Measurements from ENCODE around the gene TMEM219. TPM values are rescaled to one million over a fixed set of nuclear protein-coding genes. Genes with fewer than 3 reads are reported as not detected.

Gene TMEM219
- total and polyA plus RNA-seq, 9 of the 15 experiments (the other 6 are each of a cell fraction or from before 2014, with no cell fraction given): 35.3 to 62.8 (median 55.5) TPM

- ChIA-PET CTCF (ENCODE audit: low intra/inter-chr PET ratio) (interaction anchor here (1.1 kb wide), 1 partner anchor 141 kb away, joined by 5 read pairs; the partner anchor contains the start of gene CDIPT), POLR2A (interaction anchor here (0.7 to 1.0 kb wide), 2 partner anchors 19 to 142 kb away, joined by 3 read pairs; partner anchors contain the start of gene CDIPT)
- WGBS (ENCODE audit: insufficient coverage, low coverage, missing lambda C conversion rate): 77% methylated on average over 13 of the region's 19 CpGs
- Histone ChIP-seq H3K79me2 (ENCODE audit: control insufficient read depth, insufficient read depth, low read length) (no peaks in the 10 kb centered on the region), H3K9me1 (ENCODE audit: control insufficient read depth, insufficient read depth, low read length) (no peaks in the 10 kb centered on the region), H3K36me3 (ENCODE audit: control insufficient read depth, insufficient read depth, low read length) (peaks cover 12% of the 10 kb centered on the region; the same call in 1 of the 3 replicates), H3K27me3 (ENCODE audit: control insufficient read depth in 2 of 2, insufficient read depth in 2 of 2, low read length in 2 of 2) (peaks cover 0 to 4% of the 10 kb centered on the region in 2 experiments; a peak in 1 of 5 replicates), H3K9ac (ENCODE audit: insufficient read depth in 1 of 2, low read depth in 2 of 2, low read length in 2 of 2) (0 out of 4 replicates have a peak overlapping the region, but pooled peaks of 1 of the 2 experiments have one; percentile 64), H3K27ac (ENCODE audit: extremely low read depth, low read depth, low read length) (no peak overlapping the region), H3K4me1 (replicated peaks in 1 of 2; ENCODE audit: control insufficient read depth in 2 of 2, insufficient read depth in 2 of 2, low read length in 2 of 2) (peaks cover 0 to 59% of the 10 kb centered on the region in 2 experiments; a peak in 2 of 5 replicates), H2AFZ (ENCODE audit: low read depth, low read length) (no peak overlapping the region), H3K4me3 (no peak overlapping the region), H4K20me1 (replicated peaks; ENCODE audit: control insufficient read depth, insufficient read depth, low read length) (peaks cover 5% of the 10 kb centered on the region; the same call in 1 of the 2 replicates), H3K9me3 (replicated peaks; ENCODE audit: control insufficient read depth, insufficient read depth, low read depth, low read length) (no peaks in the 10 kb centered on the region), H3K4me2 (ENCODE audit: insufficient read depth, low read length) (no peak overlapping the region)
- no peak for TF ChIP-seq BCL6 (CRISPR knock-in tag; IDR thresholded peaks at IDR 0.05)
- TF ChIP-seq POLR2G (IDR thresholded peaks at IDR 0.05; ENCODE audit: low read depth, low read length): peak; percentile 68; the same call in 1 of the 2 replicates
- peak; percentile 48 for TF ChIP-seq RBFOX2 (IDR thresholded peaks at IDR 0.05; ENCODE audit: low read depth, low read length)
- no peak for ATAC-seq
- intact Hi-C loops (cut with micrococcal nuclease): no loop called here
- no TSS peak for BruUV-seq (replicated peaks)
- in situ Hi-C loops (cut with MboI): no loop called here
- DNase-seq (ENCODE audit: extremely low read depth in 1 of 4, low spot score in 3 of 4): no peak
- FAIRE-seq: no peak
Measured at GRCh38 chr16:30004424-30004776, 42.5 kb downstream of the TMEM219 start.

GRCh38 chr16:30004811-30005242 lies 42.9 kb downstream of the TMEM219 start:
- peaks cover 5% of the 10 kb centered on the region; the same call in 1 of the 2 replicates for H4K20me1 ChIP-seq (replicated peaks; ENCODE audit: control insufficient read depth, insufficient read depth, low read length)
- CTCF ChIA-PET (ENCODE audit: low intra/inter-chr PET ratio): interaction anchor here (0.5 to 1.1 kb wide), 2 partner anchors 142 to 312 kb away, joined by 4 to 5 read pairs; partner anchors contain the start of gene CDIPT
- H2AFZ ChIP-seq (ENCODE audit: low read depth, low read length): no peak overlapping the region
- H3K4me2 ChIP-seq (ENCODE audit: insufficient read depth, low read length): no peak overlapping the region
- H3K4me1 ChIP-seq (replicated peaks in 1 of 2; ENCODE audit: control insufficient read depth in 2 of 2, insufficient read depth in 2 of 2, low read length in 2 of 2): peaks cover 0 to 64% of the 10 kb centered on the region in 2 experiments; a peak in 2 of 5 replicates
- no peaks in the 10 kb centered on the region for H3K9me3 ChIP-seq (replicated peaks; ENCODE audit: control insufficient read depth, insufficient read depth, low read depth, low read length)
- peak overlapping the region in 1 of 2 experiments; percentile 64; a peak in 1 of 4 replicates for H3K9ac ChIP-seq (ENCODE audit: insufficient read depth in 1 of 2, low read depth in 2 of 2, low read length in 2 of 2)
- in situ Hi-C loops (cut with MboI) (no loop called here), intact Hi-C loops (cut with micrococcal nuclease) (loop anchor here (5.0 kb wide), 1 partner anchor 143 kb away; the partner anchor contains the start of gene CDIPT)
- DNase-seq (ENCODE audit: extremely low read depth in 1 of 4, low spot score in 3 of 4): no peak
- POLR2A ChIA-PET: interaction anchor here (0.7 to 1.0 kb wide), 3 partner anchors 14 to 142 kb away, joined by 3 to 6 read pairs (median 3); partner anchors contain the start of gene CDIPT
- no peaks in the 10 kb centered on the region for H3K79me2 ChIP-seq (ENCODE audit: control insufficient read depth, insufficient read depth, low read length)
- no peak overlapping the region for H3K4me3 ChIP-seq
- FAIRE-seq: no peak
- no peaks in the 10 kb centered on the region for H3K9me1 ChIP-seq (ENCODE audit: control insufficient read depth, insufficient read depth, low read length)
- H3K36me3 ChIP-seq (ENCODE audit: control insufficient read depth, insufficient read depth, low read length): peaks cover 12% of the 10 kb centered on the region; the same call in 1 of the 3 replicates
- no TSS peak for BruUV-seq (replicated peaks)
- peaks cover 0 to 4% of the 10 kb centered on the region in 2 experiments; a peak in 1 of 5 replicates for H3K27me3 ChIP-seq (ENCODE audit: control insufficient read depth in 2 of 2, insufficient read depth in 2 of 2, low read length in 2 of 2)
- WGBS (ENCODE audit: insufficient coverage, low coverage, missing lambda C conversion rate): 54% methylated on average over 3 of the region's 11 CpGs
- no peak overlapping the region for H3K27ac ChIP-seq (ENCODE audit: extremely low read depth, low read depth, low read length)
- no peak for ATAC-seq
- TF ChIP-seq TOE1 (IDR thresholded peaks at IDR 0.05; ENCODE audit: borderline replicate concordance) (no peak), TOE1 (CRISPR knock-in tag; IDR thresholded peaks at IDR 0.05; ENCODE audit: borderline replicate concordance, low read depth) (no peak), TAF1 (IDR thresholded peaks at IDR 0.05; ENCODE audit: control insufficient read depth, extremely low read depth, insufficient read depth, low read length, severe bottlenecking) (no peak), SP2 (IDR thresholded peaks at IDR 0.05; ENCODE audit: extremely low read depth, low read depth, low read length, poor library complexity, severe bottlenecking) (no peak), MBD1 (CRISPR knock-in tag; IDR thresholded peaks at IDR 0.05) (no peak), YY1 (IDR thresholded peaks at IDR 0.05; ENCODE audit: borderline replicate concordance in 1 of 3, control insufficient read depth in 1 of 3, extremely low read depth in 1 of 3, insufficient read depth in 3 of 3, insufficient read length in 1 of 3, insufficient replicate concordance in 2 of 3, low read depth in 1 of 3, low read length in 2 of 3) (no peak)
